Fibroblast of pulmonary artery (primary cell): Measurements from ENCODE around the gene KRTAP10-2.
"Not testable (repeated sequence)": the region's sequence is repeated elsewhere in the genome, so short reads cannot be mapped to it uniquely, and the experiment has no call there.

Experiments used
- DNase-seq: peaks from one replicate; pipeline ENCODE4 v3.0.0-alpha.2; 2010; ENCODE audit warnings: low read depth
- H3K4me3 ChIP-seq: replicated peaks from 2 replicates; pipeline ENCODE4 v1.5.1; 2011; ENCODE audit warnings: low read depth, mild to moderate bottlenecking, control low read depth, low read length, moderate library complexity
- TF ChIP-seq, protein P1 (sequence below): IDR thresholded peaks from 2 replicates; pipeline ENCODE4 v1.5.1; 2011; ENCODE audit warnings: mild to moderate bottlenecking, control low read depth, low read length, inconsistent platforms; ENCODE audit errors: missing control alignments

Gene KRTAP10-2

DNA sequence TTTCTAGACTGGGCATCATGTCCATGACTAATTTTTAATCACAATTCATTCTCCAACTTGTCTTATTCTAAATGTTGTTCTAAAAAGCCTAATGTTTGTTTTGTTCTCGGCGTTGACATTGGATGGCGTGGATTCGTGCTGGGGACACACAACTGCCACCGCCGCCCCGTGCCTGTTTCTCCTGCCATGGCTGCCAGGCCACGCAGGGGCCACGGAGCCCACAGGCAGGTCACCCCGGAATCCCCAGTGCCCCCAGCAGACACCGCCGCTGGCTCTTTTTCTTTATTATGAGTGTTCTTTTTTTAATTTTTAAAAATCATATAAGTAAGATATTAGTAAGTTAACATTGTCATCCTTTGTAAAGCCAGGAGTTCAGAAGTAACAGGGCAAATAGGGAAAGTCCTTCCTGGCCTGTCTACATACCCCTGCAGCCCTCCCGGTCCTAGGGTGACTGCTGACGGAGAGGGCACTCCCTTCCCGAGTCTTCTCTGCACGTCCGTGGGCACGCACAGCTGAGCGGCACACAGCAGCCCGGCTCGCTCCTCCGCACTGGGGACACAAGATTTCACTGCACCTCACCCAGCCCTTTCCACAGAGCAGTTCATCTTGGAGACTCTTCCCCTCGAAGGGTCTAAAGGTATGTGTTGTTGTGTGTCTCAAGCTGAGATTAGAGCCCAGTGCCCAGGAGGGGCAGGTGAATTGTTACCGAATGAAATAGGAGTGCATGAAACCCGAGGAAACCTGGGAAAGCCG is 43.5 kb downstream of the KRTAP10-2 start:
- TF ChIP-seq, protein P1, sequence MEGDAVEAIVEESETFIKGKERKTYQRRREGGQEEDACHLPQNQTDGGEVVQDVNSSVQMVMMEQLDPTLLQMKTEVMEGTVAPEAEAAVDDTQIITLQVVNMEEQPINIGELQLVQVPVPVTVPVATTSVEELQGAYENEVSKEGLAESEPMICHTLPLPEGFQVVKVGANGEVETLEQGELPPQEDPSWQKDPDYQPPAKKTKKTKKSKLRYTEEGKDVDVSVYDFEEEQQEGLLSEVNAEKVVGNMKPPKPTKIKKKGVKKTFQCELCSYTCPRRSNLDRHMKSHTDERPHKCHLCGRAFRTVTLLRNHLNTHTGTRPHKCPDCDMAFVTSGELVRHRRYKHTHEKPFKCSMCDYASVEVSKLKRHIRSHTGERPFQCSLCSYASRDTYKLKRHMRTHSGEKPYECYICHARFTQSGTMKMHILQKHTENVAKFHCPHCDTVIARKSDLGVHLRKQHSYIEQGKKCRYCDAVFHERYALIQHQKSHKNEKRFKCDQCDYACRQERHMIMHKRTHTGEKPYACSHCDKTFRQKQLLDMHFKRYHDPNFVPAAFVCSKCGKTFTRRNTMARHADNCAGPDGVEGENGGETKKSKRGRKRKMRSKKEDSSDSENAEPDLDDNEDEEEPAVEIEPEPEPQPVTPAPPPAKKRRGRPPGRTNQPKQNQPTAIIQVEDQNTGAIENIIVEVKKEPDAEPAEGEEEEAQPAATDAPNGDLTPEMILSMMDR = no peak
- H3K4me3 ChIP-seq = no peak overlapping the region
- no peak for DNase-seq

DNA sequence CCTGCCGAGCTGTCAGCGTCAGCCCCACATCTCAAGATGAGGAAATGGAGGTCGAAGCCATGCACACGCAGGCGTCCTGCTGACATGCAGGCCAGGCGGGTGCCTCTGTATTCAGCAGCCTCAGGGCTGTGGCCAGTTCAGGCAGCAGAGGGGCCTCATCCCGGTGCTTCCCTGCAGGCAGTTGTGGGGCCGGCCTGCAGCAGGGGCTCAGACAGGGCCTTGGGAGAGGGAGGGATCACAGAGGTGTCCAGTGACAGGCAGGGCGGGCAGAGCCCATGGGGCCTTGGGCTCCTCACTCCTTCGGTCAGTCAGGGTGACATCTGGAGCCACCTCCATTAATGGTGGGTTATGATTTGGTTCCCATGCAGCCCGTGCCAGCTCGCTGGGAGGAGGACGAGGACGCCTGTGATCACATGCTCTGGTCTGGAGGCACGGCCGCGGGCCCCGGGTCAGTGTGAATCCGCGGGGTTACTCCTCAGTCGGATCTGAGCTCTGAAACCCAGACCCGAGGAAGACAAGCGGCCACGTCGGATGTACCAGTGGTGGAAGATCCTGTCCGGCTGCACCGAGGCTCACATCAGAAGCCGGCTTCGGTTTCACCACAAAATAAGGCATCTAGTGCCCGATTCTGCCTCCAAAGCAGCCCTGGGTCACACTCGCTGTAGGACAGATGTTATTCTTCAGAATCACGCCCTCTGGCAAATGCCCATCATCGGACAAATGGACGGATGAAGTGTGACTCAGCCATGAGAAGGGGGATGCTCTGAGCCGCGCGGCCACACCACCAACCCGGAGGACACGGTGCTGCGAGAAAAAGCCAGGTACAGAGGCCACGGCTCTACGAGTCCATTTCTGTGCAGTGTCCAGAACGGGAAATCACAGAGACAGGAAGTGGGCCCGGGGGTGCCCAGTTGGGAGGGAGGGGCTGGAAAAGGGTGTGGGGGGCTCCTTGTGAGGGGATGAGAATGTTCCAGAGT is 44.7 kb downstream of the KRTAP10-2 start:
- DNase-seq = no peak
- TF ChIP-seq, protein P1 = no peak
- no peak overlapping the region for H3K4me3 ChIP-seq

DNA sequence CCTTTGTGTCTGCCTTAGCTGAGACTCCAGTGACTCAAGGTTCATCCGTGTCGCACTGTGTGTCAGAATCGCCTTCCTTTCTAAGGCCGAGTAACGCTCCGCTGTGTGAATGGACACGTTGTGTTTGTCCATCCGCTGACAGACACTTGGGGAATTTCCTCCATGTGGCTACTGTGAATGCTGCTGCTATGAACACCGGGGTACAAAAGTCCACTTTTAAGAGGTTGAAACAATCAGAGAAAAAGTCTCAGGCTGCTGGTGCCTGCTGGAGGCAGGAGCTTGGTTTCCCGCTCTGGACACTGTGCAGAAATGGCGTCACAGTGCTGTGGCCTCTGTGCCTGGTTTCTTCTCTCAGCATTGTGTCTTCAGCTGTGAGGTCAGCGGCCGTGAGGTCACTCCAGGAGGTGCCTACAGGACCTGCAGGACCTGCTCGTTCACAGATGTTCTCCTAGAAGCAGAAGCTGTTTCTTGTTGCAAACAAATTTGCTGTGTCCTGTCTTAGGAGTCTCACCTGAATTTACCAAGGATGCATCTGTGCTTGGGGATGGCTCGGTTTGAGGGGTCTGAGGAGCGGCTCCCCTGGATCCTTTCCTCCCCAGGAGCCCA is 45.5 kb downstream of the KRTAP10-2 start:
- DNase-seq = no peak
- TF ChIP-seq, protein P1 = no peak
- no peak overlapping the region for H3K4me3 ChIP-seq

DNA sequence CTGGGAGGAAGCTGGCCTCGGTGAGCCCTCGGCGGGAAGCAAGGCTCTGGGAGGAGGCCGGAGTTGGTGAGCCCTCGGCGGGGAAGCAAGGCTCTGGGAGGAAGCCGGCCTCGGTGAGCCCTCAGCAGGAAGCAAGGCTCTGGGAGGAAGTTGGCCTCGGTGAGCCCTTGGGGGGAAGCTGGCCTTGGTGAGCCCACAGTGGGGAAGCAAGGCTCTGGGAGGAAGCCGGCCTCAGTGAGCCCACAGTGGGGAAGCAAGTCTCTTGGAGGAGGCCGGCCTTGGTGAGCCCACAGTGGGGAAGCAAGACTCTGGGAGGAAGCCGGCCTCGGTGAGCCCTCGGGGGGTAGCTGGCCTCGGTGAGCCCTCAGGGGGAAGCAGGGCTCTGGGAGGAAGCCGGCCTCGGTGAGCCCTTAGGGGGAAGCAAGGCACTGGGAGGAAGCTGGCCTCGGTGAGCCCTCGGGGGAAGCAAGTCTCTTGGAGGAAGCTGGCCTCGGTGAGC is 47.4 kb downstream of the KRTAP10-2 start:
- no peak overlapping the region for H3K4me3 ChIP-seq
- no peak for DNase-seq
- TF ChIP-seq, protein P1 = no peak

DNA sequence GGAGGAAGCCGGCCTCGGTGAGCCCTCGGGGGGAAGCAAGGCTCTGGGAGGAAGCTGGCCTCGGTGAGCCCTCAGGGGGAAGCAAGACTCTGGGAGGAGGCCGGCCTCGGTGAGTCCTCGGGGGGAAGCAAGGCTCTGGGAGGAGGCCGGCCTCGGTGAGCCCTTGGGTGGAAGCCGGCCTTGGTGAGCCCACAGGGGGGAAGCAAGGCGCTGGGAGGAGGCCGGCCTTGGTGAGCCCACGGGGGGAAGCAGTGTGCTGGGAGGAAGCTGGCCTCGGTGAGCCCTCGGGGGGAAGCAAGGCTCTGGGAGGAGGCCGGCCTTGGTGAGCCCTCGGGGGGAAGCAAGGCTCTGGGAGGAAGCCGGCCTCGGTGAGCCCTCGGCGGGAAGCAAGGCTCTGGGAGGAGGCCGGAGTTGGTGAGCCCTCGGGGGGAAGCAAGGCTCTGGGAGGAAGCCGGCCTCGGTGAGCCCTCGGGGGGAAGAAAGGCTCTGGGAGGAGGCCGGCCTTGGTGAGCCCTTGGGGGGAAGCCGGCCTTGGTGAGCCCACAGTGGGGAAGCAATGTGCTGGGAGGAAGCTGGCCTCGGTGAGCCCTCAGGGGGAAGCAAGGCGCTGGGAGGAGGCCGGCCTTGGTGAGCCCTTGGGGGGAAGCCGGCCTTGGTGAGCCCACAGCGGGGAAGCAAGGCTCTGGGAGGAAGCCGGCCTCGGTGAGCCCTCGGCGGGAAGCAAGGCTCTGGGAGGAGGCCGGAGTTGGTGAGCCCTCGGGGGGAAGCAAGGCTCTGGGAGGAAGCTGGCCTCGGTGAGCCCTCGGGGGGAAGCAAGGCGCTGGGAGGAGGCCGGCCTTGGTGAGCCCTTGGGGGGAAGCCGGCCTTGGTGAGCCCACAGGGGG is 48.1 kb downstream of the KRTAP10-2 start:
- not testable (repeated sequence) for H3K4me3 ChIP-seq

DNA sequence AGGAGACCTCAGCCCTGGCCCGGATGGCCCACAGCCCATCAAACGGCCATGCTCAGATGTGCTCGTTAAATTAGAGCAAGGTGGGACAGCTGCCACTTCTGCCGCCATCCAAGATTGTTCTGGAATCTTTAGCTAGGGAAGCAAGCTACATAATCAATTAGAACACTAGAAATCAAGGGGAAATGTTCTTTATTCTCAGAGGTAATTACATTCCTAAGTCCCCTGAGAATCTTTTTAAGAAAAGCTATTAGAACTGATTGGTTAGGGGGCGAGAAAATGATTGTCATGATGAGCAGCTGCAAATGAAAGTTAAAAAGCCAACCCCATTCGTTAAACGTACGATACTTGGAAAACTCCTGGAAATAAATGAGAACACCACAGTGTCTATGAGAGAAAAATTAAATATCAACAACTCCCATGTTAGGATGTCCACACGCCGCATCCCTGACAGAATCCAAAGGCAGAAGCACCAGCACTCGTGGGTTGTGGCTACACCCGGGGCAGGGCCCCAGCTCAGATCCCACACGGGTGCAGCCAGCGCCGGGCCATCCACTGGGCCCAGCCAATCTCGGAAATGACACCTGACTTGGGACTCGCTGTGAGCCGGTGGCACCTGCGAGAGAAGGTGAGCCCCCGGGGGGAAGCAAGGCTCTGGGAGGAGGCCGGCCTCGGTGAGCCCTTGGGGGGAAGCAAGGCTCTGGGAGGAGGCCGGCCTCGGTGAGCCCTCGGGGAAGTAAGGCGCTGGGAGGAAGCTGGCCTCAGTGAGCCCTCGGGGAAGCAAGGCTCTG is 48.9 kb downstream of the KRTAP10-2 start:
- TF ChIP-seq, protein P1 = no peak
- no peak for DNase-seq
- H3K4me3 ChIP-seq = no peak overlapping the region

More for the DNA sequence above, 48.1 kb downstream of the KRTAP10-2 start:
- not testable (repeated sequence) for DNase-seq
